Thyroid gland (tissue), 4 donors: ENCODE data around the gene LPP.

Experiments used
- POLR2A ChIP-seq, 2 donors: fragments of 450-650 bp; IDR thresholded peaks; one replicate each; pipeline ENCODE4 v1.6.1; 2017; ENCODE audit warnings: antibody characterized with exemption in 2 of 2, mild to moderate bottlenecking in 2 of 2, moderate library complexity in 1 of 2
- TF ChIP-seq, protein P1 (sequence below), 6 experiments: fragments of 200-600 bp in 3 of 6; fragments of 450-650 bp in 3 of 6; sonication (generic) in 3 of 6; IDR thresholded peaks; one replicate each; pipeline ENCODE4 v1.5.1; 2016 to 2019; ENCODE audit warnings: antibody characterized with exemption in 6 of 6, mild to moderate bottlenecking in 2 of 6, inconsistent platforms in 1 of 6, moderate library complexity in 1 of 6

DNA sequence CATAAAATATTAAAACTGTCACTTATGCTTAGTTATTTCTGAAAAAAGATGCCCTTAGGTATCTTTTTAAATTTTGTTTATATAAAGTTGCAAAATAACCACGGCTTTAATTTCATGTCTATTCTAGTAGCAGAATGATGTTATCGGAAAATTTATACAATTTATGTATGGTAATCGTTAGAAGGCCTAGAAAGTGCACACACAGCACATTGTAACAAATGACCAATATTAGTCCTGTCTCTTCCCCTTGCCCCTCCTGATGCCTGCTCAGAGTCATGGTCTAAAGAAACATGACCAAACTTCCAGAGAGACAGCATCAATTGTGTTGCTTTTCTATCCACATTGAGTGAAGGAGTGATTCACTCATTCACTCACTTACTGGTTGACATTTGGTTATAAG, 6.2 kb upstream of the LPP start:
- TF ChIP-seq, protein P1, sequence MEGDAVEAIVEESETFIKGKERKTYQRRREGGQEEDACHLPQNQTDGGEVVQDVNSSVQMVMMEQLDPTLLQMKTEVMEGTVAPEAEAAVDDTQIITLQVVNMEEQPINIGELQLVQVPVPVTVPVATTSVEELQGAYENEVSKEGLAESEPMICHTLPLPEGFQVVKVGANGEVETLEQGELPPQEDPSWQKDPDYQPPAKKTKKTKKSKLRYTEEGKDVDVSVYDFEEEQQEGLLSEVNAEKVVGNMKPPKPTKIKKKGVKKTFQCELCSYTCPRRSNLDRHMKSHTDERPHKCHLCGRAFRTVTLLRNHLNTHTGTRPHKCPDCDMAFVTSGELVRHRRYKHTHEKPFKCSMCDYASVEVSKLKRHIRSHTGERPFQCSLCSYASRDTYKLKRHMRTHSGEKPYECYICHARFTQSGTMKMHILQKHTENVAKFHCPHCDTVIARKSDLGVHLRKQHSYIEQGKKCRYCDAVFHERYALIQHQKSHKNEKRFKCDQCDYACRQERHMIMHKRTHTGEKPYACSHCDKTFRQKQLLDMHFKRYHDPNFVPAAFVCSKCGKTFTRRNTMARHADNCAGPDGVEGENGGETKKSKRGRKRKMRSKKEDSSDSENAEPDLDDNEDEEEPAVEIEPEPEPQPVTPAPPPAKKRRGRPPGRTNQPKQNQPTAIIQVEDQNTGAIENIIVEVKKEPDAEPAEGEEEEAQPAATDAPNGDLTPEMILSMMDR (IDR thresholded peaks at IDR 0.05) = no peak
- TF ChIP-seq POLR2A (IDR thresholded peaks at IDR 0.05) = no peak
